ENCODE measurements around the gene PAPOLG.

PAPOLG gene

GRCh38 chr2:60756097-60757087, at the start of gene PAPOLG:
TSS of gene PAPOLG (plus strand) at chr2:60756268. CDS start at chr2:60756479, 211 bp downstream.
- Mint-ChIP-seq H3K4me1 (ENCODE audit: low read depth) (peaks cover 39% of the 10 kb centered on the region), H3K36me3 (ENCODE audit: low read depth) (peaks cover 38% of the 10 kb centered on the region), H3K27me3 (no peaks in the 10 kb centered on the region), H3K4me3 (peak within 1 kb of the TSS; percentile 96), H3K27ac (peak within 1 kb of the TSS; percentile 99), H3K9me3 (no peaks in the 10 kb centered on the region)
- DNase-seq = peak; percentile 98

- Mint-ChIP-seq H3K4me3 (no peak overlapping the region), H3K27ac (no peak overlapping the region), H3K27me3 (no peaks in the 10 kb centered on the region), H3K9me3 (no peaks in the 10 kb centered on the region), H3K36me3 (ENCODE audit: low read depth) (no peaks in the 10 kb centered on the region), H3K4me1 (ENCODE audit: low read depth) (no peaks in the 10 kb centered on the region)
- no peak for DNase-seq
Measured at GRCh38 chr2:60707750-60708371, 48.2 kb upstream of the PAPOLG start.

- Mint-ChIP-seq H3K4me3 (no peak overlapping the region), H3K36me3 (ENCODE audit: low read depth) (no peaks in the 10 kb centered on the region), H3K4me1 (ENCODE audit: low read depth) (no peaks in the 10 kb centered on the region), H3K27ac (no peak overlapping the region), H3K9me3 (no peaks in the 10 kb centered on the region), H3K27me3 (no peaks in the 10 kb centered on the region)
- no peak for DNase-seq
Measured at GRCh38 chr2:60708630-60709320, 47.3 kb upstream of the PAPOLG start.

- no peak overlapping the region for H3K4me3 Mint-ChIP-seq
- DNase-seq = no peak
- peaks cover under 1% of the 10 kb centered on the region for H3K4me1 Mint-ChIP-seq (ENCODE audit: low read depth)
- H3K27me3 Mint-ChIP-seq = no peaks in the 10 kb centered on the region
- no peaks in the 10 kb centered on the region for H3K36me3 Mint-ChIP-seq (ENCODE audit: low read depth)
- no peak overlapping the region for H3K27ac Mint-ChIP-seq
- H3K9me3 Mint-ChIP-seq = peaks cover 2% of the 10 kb centered on the region
Measured at GRCh38 chr2:60710707-60711106, 45.4 kb upstream of the PAPOLG start.

GRCh38 chr2:60715561-60715960, 40.5 kb upstream of the PAPOLG start:
- H3K4me1 Mint-ChIP-seq (ENCODE audit: low read depth) = peaks cover 3% of the 10 kb centered on the region
- no peaks in the 10 kb centered on the region for H3K27me3 Mint-ChIP-seq
- H3K36me3 Mint-ChIP-seq (ENCODE audit: low read depth) = no peaks in the 10 kb centered on the region
- H3K27ac Mint-ChIP-seq = no peak overlapping the region
- peaks cover 2% of the 10 kb centered on the region for H3K9me3 Mint-ChIP-seq
- no peak for DNase-seq
- no peak overlapping the region for H3K4me3 Mint-ChIP-seq

GRCh38 chr2:60717691-60718090, 38.4 kb upstream of the PAPOLG start:
- no peaks in the 10 kb centered on the region for H3K36me3 Mint-ChIP-seq (ENCODE audit: low read depth)
- H3K9me3 Mint-ChIP-seq = peaks cover 2% of the 10 kb centered on the region
- no peak overlapping the region for H3K27ac Mint-ChIP-seq
- peaks cover 3% of the 10 kb centered on the region for H3K4me1 Mint-ChIP-seq (ENCODE audit: low read depth)
- H3K4me3 Mint-ChIP-seq = no peak overlapping the region
- H3K27me3 Mint-ChIP-seq = no peaks in the 10 kb centered on the region
- DNase-seq = no peak

GRCh38 chr2:60719331-60719730, 36.7 kb upstream of the PAPOLG start:
- H3K27ac Mint-ChIP-seq = no peak overlapping the region

GRCh38 chr2:60725466-60725865, 30.6 kb upstream of the PAPOLG start:
- H3K4me3 Mint-ChIP-seq = no peak overlapping the region
- no peaks in the 10 kb centered on the region for H3K36me3 Mint-ChIP-seq (ENCODE audit: low read depth)
- H3K27me3 Mint-ChIP-seq = no peaks in the 10 kb centered on the region
- DNase-seq = no peak
- H3K27ac Mint-ChIP-seq = no peak overlapping the region
- H3K4me1 Mint-ChIP-seq (ENCODE audit: low read depth) = no peaks in the 10 kb centered on the region
- H3K9me3 Mint-ChIP-seq = no peaks in the 10 kb centered on the region

More at GRCh38 chr2:60719331-60719730, 36.7 kb upstream of the PAPOLG start:
- H3K36me3 Mint-ChIP-seq (ENCODE audit: low read depth) = no peaks in the 10 kb centered on the region
- no peaks in the 10 kb centered on the region for H3K27me3 Mint-ChIP-seq
- H3K4me1 Mint-ChIP-seq (ENCODE audit: low read depth) = peaks cover 3% of the 10 kb centered on the region
- peaks cover 2% of the 10 kb centered on the region for H3K9me3 Mint-ChIP-seq
- DNase-seq = no peak
- H3K4me3 Mint-ChIP-seq = no peak overlapping the region

GRCh38 chr2:60728855-60729254, 27.2 kb upstream of the PAPOLG start:
- Mint-ChIP-seq H3K27ac (no peak overlapping the region), H3K36me3 (ENCODE audit: low read depth) (no peaks in the 10 kb centered on the region), H3K4me3 (no peak overlapping the region), H3K27me3 (no peaks in the 10 kb centered on the region), H3K4me1 (ENCODE audit: low read depth) (no peaks in the 10 kb centered on the region), H3K9me3 (no peaks in the 10 kb centered on the region)
- no peak for DNase-seq

GRCh38 chr2:60735496-60736250, 20.4 kb upstream of the PAPOLG start:
- peak; percentile 35 for DNase-seq
- Mint-ChIP-seq H3K9me3 (no peaks in the 10 kb centered on the region), H3K4me1 (ENCODE audit: low read depth) (peaks cover 8% of the 10 kb centered on the region), H3K27ac (peak overlapping the region; percentile 37), H3K27me3 (peaks cover 32% of the 10 kb centered on the region), H3K4me3 (peak overlapping the region; percentile 77), H3K36me3 (ENCODE audit: low read depth) (no peaks in the 10 kb centered on the region)

GRCh38 chr2:60738679-60739078, 17.4 kb upstream of the PAPOLG start:
- Mint-ChIP-seq H3K36me3 (ENCODE audit: low read depth) (no peaks in the 10 kb centered on the region), H3K27ac (no peak overlapping the region), H3K9me3 (no peaks in the 10 kb centered on the region), H3K27me3 (peaks cover 32% of the 10 kb centered on the region), H3K4me1 (ENCODE audit: low read depth) (peaks cover 8% of the 10 kb centered on the region), H3K4me3 (no peak overlapping the region)
- DNase-seq = no peak

GRCh38 chr2:60739156-60739555, 16.9 kb upstream of the PAPOLG start:
- no peak overlapping the region for H3K4me3 Mint-ChIP-seq
- H3K27ac Mint-ChIP-seq = no peak overlapping the region
- peaks cover 8% of the 10 kb centered on the region for H3K4me1 Mint-ChIP-seq (ENCODE audit: low read depth)
- no peaks in the 10 kb centered on the region for H3K36me3 Mint-ChIP-seq (ENCODE audit: low read depth)
- H3K27me3 Mint-ChIP-seq = peaks cover 32% of the 10 kb centered on the region
- no peaks in the 10 kb centered on the region for H3K9me3 Mint-ChIP-seq
- no peak for DNase-seq

GRCh38 chr2:60741576-60741975, 14.5 kb upstream of the PAPOLG start:
- no peak for DNase-seq
- Mint-ChIP-seq H3K36me3 (ENCODE audit: low read depth) (no peaks in the 10 kb centered on the region), H3K9me3 (no peaks in the 10 kb centered on the region), H3K27me3 (peaks cover 15% of the 10 kb centered on the region), H3K27ac (no peak overlapping the region), H3K4me1 (ENCODE audit: low read depth) (peaks cover 13% of the 10 kb centered on the region), H3K4me3 (no peak overlapping the region)

- Mint-ChIP-seq H3K27ac (no peak overlapping the region), H3K36me3 (ENCODE audit: low read depth) (no peaks in the 10 kb centered on the region), H3K4me1 (ENCODE audit: low read depth) (peaks cover 13% of the 10 kb centered on the region), H3K9me3 (no peaks in the 10 kb centered on the region), H3K27me3 (peaks cover 15% of the 10 kb centered on the region), H3K4me3 (no peak overlapping the region)
- no peak for DNase-seq
Measured at GRCh38 chr2:60742419-60742818, 13.6 kb upstream of the PAPOLG start.
